Activated CD4-positive, alpha-beta T cell treated with anti-CD3 and anti-CD28 coated beads, Interleukin-2, amount 10 ng/mL, durations not matched to agents 7 days and 5 days (primary cell): ENCODE data around the gene PMIS2. TPM values are rescaled to one million over a fixed set of nuclear protein-coding genes. Genes with fewer than 3 reads are reported as not detected.

Experiments used
- CTCF ChIA-PET: fragments of 350-600 bp; sonication (Branson Sonifier 250); formaldehyde crosslinking; loops from one replicate; lab custom pipeline; 2021; ENCODE audit warnings: antibody characterized with exemption; lab: Charles Lee
- POLR2A ChIA-PET: fragments of 350-600 bp; sonication (Branson Sonifier 250); formaldehyde crosslinking; loops from one replicate; lab custom pipeline; 2021; ENCODE audit warnings: antibody characterized with exemption; lab: Charles Lee
- DNase-seq: peaks from one replicate; pipeline ENCODE4 v3.0.0-alpha.2; 2020
- H3K27ac Mint-ChIP-seq: one replicate; pipeline ENCODE4 v1.8.0; 2021; ENCODE audit warnings: mild to moderate bottlenecking, moderate library complexity, mixed read lengths
- H3K27me3 Mint-ChIP-seq: one replicate; pipeline ENCODE4 v1.8.0; 2021; ENCODE audit warnings: mixed read lengths
- H3K36me3 Mint-ChIP-seq: one replicate; pipeline ENCODE4 v1.8.0; 2021; ENCODE audit warnings: low read depth, mixed read lengths
- H3K4me1 Mint-ChIP-seq: one replicate; pipeline ENCODE4 v1.8.0; 2021; ENCODE audit warnings: mixed read lengths
- H3K4me3 Mint-ChIP-seq: one replicate; pipeline ENCODE4 v1.8.0; 2021; ENCODE audit warnings: mild to moderate bottlenecking, moderate library complexity, mixed read lengths
- H3K9me3 Mint-ChIP-seq: one replicate; pipeline ENCODE4 v1.8.0; 2021; ENCODE audit warnings: mixed read lengths
- total RNA-seq, 2 experiments: library from RNA; stranded (reverse); gene quantifications; one replicate each; pipeline ENCODE4 v1.2.3, GENCODE V29; 2021

The PMIS2 gene
- total RNA-seq, 2 experiments from 2014 or later: not detected

- Mint-ChIP-seq H3K36me3 (no peaks in the 10 kb centered on the region), H3K4me3 (no peak overlapping the region), H3K9me3 (no peaks in the 10 kb centered on the region), H3K27ac (no peak overlapping the region), H3K27me3 (peaks cover 36% of the 10 kb centered on the region), H3K4me1 (peaks cover 9% of the 10 kb centered on the region)
- CTCF ChIA-PET: interaction anchor here (0.5 to 0.7 kb wide), 2 partner anchors 10 to 405 kb away, joined by 3 read pairs; no protein-coding TSS in a partner anchor
- POLR2A ChIA-PET: no interaction called here
- DNase-seq: no peak
These were observed 26.7 kb upstream of the PMIS2 start for GRCh38 chr19:35559281-35559659.

GRCh38 chr19:35559781-35560180, 26.2 kb upstream of the PMIS2 start:
- H3K4me3 Mint-ChIP-seq: no peak overlapping the region
- H3K27ac Mint-ChIP-seq: no peak overlapping the region
- DNase-seq: no peak
- peaks cover 36% of the 10 kb centered on the region for H3K27me3 Mint-ChIP-seq
- peaks cover 9% of the 10 kb centered on the region for H3K4me1 Mint-ChIP-seq
- no peaks in the 10 kb centered on the region for H3K36me3 Mint-ChIP-seq
- ChIA-PET POLR2A (no interaction called here), CTCF (interaction anchor here (0.5 to 0.7 kb wide), 2 partner anchors 11 to 406 kb away, joined by 3 read pairs; no protein-coding TSS in a partner anchor)
- H3K9me3 Mint-ChIP-seq: no peaks in the 10 kb centered on the region

- no peak overlapping the region for H3K27ac Mint-ChIP-seq
- H3K9me3 Mint-ChIP-seq: no peaks in the 10 kb centered on the region
- no peaks in the 10 kb centered on the region for H3K36me3 Mint-ChIP-seq
- DNase-seq: no peak
- ChIA-PET CTCF (no interaction called here), POLR2A (no interaction called here)
- peaks cover 9% of the 10 kb centered on the region for H3K4me1 Mint-ChIP-seq
- H3K27me3 Mint-ChIP-seq: peaks cover 36% of the 10 kb centered on the region
- no peak overlapping the region for H3K4me3 Mint-ChIP-seq
These were observed 25.7 kb upstream of the PMIS2 start for GRCh38 chr19:35560271-35560670.

DNA sequence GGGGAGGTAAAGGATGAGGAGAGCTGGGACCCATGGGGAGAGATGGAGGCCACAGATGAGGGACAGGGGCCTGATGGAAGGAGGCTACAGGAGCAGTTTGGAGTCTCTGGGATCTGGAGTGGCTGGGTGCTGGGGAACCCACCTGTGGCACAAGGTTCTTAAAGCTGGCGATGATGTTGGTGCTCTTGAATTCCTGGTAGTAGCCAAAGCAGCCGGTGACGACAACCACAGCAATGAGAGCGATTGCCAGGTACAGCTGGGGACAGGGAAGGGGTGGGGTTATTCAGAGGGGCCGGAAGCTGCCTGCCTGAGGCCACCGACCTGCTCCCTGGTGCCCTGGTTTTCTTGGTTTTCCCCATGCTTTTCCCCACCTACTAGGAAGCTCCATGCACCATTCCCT, 25.3 kb upstream of the PMIS2 start:
- DNase-seq: no peak
- Mint-ChIP-seq H3K4me1 (peaks cover 9% of the 10 kb centered on the region), H3K27ac (no peak overlapping the region), H3K36me3 (no peaks in the 10 kb centered on the region), H3K27me3 (peaks cover 36% of the 10 kb centered on the region), H3K4me3 (no peak overlapping the region), H3K9me3 (no peaks in the 10 kb centered on the region)
- ChIA-PET POLR2A (no interaction called here), CTCF (no interaction called here)

GRCh38 chr19:35561436-35561835, 24.5 kb upstream of the PMIS2 start:
- H3K4me3 Mint-ChIP-seq: no peak overlapping the region
- H3K27me3 Mint-ChIP-seq: peaks cover 36% of the 10 kb centered on the region
- CTCF ChIA-PET: no interaction called here
- no peak overlapping the region for H3K27ac Mint-ChIP-seq
- H3K4me1 Mint-ChIP-seq: peaks cover 9% of the 10 kb centered on the region
- no peak for DNase-seq
- no peaks in the 10 kb centered on the region for H3K36me3 Mint-ChIP-seq
- H3K9me3 Mint-ChIP-seq: no peaks in the 10 kb centered on the region
- POLR2A ChIA-PET: no interaction called here

DNA sequence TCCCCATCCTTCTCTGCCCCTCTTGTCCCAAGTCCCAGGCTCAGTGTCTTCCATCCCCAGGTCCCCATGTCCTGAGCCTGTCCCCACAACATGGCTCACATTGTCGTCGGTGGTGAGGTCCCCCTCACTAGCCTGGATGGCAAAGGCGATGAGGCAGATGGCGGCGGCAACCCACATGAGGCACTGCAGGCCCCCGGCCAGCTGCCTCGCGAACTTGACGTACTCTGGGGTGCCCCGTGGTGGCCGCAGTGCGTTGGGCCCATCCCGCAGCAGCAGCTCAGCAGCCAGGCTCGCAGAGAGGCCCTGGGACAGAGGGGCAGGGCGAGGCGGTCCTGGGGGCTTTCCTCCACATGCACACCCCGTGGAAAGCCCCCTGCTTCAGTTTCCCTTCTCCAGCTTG, 23.6 kb upstream of the PMIS2 start:
- no peaks in the 10 kb centered on the region for H3K9me3 Mint-ChIP-seq
- no peaks in the 10 kb centered on the region for H3K36me3 Mint-ChIP-seq
- peaks cover 37% of the 10 kb centered on the region for H3K27me3 Mint-ChIP-seq
- DNase-seq: no peak
- H3K4me1 Mint-ChIP-seq: peaks cover 6% of the 10 kb centered on the region
- H3K27ac Mint-ChIP-seq: no peak overlapping the region
- CTCF ChIA-PET: no interaction called here
- POLR2A ChIA-PET: no interaction called here
- H3K4me3 Mint-ChIP-seq: no peak overlapping the region

- Mint-ChIP-seq H3K9me3 (no peaks in the 10 kb centered on the region), H3K27ac (no peak overlapping the region), H3K27me3 (peaks cover 36% of the 10 kb centered on the region), H3K4me1 (peaks cover 5% of the 10 kb centered on the region), H3K4me3 (no peak overlapping the region), H3K36me3 (no peaks in the 10 kb centered on the region)
- POLR2A ChIA-PET: no interaction called here
- CTCF ChIA-PET: no interaction called here
- DNase-seq: no peak
These were observed 23.2 kb upstream of the PMIS2 start for GRCh38 chr19:35562776-35563175.

GRCh38 chr19:35563207-35563829, 22.7 kb upstream of the PMIS2 start, which contains the start of gene ATP4A:
Gene ATP4A, minus strand, starts transcription at chr19:35563658. Its CDS starts 29 bp downstream, at chr19:35563629.
- H3K4me3 Mint-ChIP-seq: no peak within 1 kb of the TSS

GRCh38 chr19:35565016-35565856, 20.7 kb upstream of the PMIS2 start:
- Mint-ChIP-seq H3K4me3 (no peak overlapping the region), H3K4me1 (no peaks in the 10 kb centered on the region), H3K27ac (no peak overlapping the region), H3K36me3 (no peaks in the 10 kb centered on the region), H3K27me3 (peaks cover 21% of the 10 kb centered on the region), H3K9me3 (no peaks in the 10 kb centered on the region)
- no peak for DNase-seq
- POLR2A ChIA-PET: no interaction called here
- CTCF ChIA-PET: interaction anchor here (0.6 to 1.0 kb wide), 4 partner anchors 37 to 953 kb away, joined by 3 to 4 read pairs (median 4); no protein-coding TSS in a partner anchor

More at GRCh38 chr19:35563207-35563829, 22.7 kb upstream of the PMIS2 start, which contains the start of gene ATP4A:
- CTCF ChIA-PET: interaction anchor here (0.6 kb wide), 1 partner anchor 100 kb away, joined by 3 read pairs; no protein-coding TSS in a partner anchor
- Mint-ChIP-seq H3K36me3 (no peaks in the 10 kb centered on the region), H3K27me3 (peaks cover 34% of the 10 kb centered on the region), H3K9me3 (no peaks in the 10 kb centered on the region), H3K27ac (no peak within 1 kb of the TSS), H3K4me1 (peaks cover 3% of the 10 kb centered on the region)
- no peak for DNase-seq
- POLR2A ChIA-PET: no interaction called here

- Mint-ChIP-seq H3K36me3 (no peaks in the 10 kb centered on the region), H3K9me3 (no peaks in the 10 kb centered on the region), H3K4me3 (no peak overlapping the region), H3K27ac (no peak overlapping the region), H3K4me1 (peaks cover 2% of the 10 kb centered on the region), H3K27me3 (peaks cover 18% of the 10 kb centered on the region)
- CTCF ChIA-PET: interaction anchor here (0.7 kb wide), 1 partner anchor 41 kb away, joined by 5 read pairs; no protein-coding TSS in a partner anchor
- DNase-seq: no peak
- POLR2A ChIA-PET: no interaction called here
These were observed 19.2 kb upstream of the PMIS2 start for GRCh38 chr19:35566738-35567137.

DNA sequence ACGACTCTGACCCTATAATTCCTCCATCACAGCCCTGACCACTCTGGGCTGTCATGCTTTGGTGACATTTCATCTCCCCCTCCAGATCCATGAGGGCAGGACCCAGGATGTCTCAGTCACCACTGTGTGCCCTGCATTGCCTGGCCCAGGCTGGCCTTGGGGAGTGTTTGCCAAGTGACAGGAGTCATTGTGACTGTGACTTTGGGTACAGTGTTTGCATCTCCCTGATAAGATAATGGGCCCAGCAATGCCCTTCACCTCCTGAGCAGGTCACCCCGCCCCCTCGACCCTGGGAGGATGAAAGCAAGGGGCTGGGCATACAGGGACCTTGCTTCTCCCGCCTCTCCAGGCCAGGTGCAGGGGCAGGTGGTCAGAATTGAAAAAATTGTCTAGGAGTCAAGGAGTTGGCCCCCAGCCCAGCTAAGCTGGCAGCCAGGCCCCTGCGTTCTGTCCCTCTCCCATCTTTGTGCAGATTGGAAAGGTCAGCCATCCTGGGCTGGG, 16.6 kb upstream of the PMIS2 start:
- POLR2A ChIA-PET: no interaction called here
- CTCF ChIA-PET: no interaction called here
- H3K4me3 Mint-ChIP-seq: no peak overlapping the region
- DNase-seq: no peak
- H3K36me3 Mint-ChIP-seq: no peaks in the 10 kb centered on the region
- H3K4me1 Mint-ChIP-seq: peaks cover 3% of the 10 kb centered on the region
- peaks cover 4% of the 10 kb centered on the region for H3K9me3 Mint-ChIP-seq
- H3K27ac Mint-ChIP-seq: no peak overlapping the region
- H3K27me3 Mint-ChIP-seq: peaks cover 28% of the 10 kb centered on the region

DNA sequence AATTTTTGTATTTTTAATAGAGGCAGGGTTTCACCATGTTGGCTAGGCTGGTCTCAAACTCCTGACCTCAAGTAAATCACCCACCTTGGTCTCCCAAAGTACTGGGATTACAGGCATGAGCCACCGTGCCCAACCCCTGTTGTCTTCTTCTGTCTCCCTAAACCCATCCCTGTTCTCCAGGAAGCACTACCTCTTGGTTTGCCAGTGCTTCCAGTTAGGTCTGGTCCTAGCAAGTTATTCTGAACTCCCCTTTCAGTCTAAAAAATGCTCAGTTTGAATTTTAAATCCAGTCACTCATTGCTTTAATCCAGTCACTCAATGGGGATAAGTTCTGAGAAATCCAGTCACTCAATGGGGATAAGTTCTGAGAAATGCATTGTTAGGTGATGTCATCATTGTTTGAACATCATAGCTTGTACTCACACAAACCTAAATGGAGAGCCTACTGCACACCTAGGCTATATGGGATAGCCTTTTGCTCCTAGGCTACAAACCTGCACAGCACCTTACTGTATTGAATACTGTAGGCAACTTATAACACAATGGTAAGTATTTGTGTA, 14.5 kb upstream of the PMIS2 start:
- no peaks in the 10 kb centered on the region for H3K36me3 Mint-ChIP-seq
- H3K27ac Mint-ChIP-seq: no peak overlapping the region
- CTCF ChIA-PET: no interaction called here
- POLR2A ChIA-PET: no interaction called here
- H3K4me3 Mint-ChIP-seq: no peak overlapping the region
- H3K4me1 Mint-ChIP-seq: peaks cover 3% of the 10 kb centered on the region
- peaks cover 28% of the 10 kb centered on the region for H3K27me3 Mint-ChIP-seq
- DNase-seq: no peak
- peaks cover 22% of the 10 kb centered on the region for H3K9me3 Mint-ChIP-seq

DNA sequence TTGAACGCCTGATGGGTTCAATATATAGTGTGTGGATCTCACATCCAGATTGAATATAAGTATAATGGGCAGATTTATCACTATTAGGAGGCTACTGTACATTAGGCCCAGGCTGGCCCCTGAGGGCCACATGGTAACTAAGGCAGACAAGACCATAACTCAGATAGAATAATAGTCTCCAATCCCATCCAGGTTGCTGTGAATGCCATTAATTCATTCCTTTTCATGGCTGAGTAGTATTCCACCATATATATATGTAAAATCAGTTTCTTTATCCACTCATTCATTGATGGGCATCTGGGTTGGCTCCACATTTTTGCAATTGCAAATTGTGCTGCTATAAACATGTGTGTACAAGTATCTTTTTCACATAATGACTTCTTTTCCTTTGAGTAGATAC, 8.1 kb upstream of the PMIS2 start:
- Mint-ChIP-seq H3K4me1 (no peaks in the 10 kb centered on the region), H3K27me3 (peaks cover 6% of the 10 kb centered on the region), H3K9me3 (peaks cover 39% of the 10 kb centered on the region), H3K27ac (no peak overlapping the region), H3K4me3 (no peak overlapping the region), H3K36me3 (no peaks in the 10 kb centered on the region)
- CTCF ChIA-PET: no interaction called here
- POLR2A ChIA-PET: no interaction called here
- DNase-seq: no peak
